HG03064 (cell line): ENCODE measurements around the gene LRRC10B.

Experiments used
- ATAC-seq: cut with Tn5 transposase; IDR thresholded peaks from one replicate; pipeline ENCODE4 v1.9.1; 2021; ENCODE audit warnings: low read depth; ENCODE audit not compliant: unreplicated experiment

LRRC10B gene

DNA sequence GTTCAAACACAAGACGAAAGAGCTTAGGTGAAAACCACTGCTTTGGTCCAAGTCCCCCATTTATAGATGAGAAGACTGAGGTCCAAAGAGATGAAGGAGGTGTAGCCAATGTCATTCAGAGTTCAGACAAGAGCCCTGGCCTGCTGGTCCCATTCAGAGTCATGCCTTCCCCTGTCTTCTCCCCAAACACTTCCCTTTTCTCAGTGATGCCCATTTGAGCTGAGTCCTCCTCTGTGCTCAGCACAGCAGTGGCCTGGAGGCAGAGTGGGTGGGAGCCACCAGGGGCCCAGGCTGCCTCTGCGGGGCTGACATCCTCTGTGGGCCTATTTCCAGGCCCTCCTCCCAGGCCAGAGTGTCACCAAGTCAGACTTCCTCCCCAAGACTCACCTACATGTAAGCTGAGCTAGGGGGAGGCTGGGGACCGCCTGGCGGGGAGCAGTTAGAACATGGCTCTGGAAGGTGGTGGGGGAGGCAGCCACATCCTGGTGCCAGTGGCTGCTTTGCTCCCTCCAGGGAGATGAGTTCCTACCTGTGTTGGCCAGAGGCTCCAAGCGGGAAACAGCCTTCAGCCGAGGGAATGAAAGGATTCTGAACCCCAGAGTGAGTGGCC is 22.4 kb upstream of the LRRC10B start:
- no peak for ATAC-seq

DNA sequence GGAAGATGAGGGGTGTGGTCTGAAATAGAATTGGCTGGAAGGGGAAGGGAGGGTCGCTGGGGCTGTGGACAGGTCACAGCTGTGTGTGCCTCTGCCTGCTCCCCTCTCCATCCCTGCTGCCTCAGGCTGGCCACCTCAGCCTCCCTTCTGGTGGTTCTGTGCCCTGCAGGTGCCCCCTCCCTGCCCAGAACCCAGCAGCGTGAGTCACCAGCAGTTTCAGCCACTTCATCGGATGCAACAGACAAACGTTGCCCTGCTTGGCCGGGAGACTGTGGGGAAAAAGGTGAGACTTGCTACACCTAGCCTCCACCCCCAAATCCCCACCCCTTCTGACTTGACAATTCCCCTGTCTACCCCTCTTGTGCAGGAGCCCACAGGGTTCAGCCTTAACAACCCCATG is 21.8 kb upstream of the LRRC10B start:
- no peak for ATAC-seq

DNA sequence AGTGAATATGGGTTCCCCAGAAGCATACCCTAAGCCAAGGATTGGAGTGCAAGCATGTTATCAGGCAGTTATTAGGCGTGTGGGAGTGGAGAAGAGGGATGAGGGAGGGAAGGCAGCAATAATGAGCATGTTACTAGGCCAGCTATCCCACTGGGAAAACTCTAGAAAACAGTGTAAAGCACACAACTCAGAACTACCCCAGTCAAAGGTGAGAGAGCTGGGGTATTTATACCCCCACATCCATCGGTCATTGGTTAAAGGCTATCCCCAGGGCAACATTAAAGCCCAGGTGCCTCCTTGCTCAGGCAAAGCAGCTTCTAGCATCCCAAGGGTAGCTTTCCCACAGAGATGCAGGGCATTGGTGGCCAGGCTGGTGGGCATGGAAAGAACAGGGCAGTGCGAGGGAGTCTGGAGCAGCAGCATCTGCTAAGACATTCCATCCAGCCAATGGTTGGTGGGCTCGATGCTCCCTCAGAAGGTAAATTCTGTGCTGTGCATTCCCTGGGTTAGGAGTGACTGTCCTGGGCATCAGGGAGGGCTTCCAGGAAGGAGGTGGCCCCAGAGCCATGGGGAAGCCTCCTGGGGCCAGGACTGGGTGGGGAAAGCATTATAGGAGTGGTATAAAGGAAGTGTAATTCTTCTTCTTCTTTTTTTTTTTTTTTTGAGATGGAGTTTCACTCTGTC is 21.1 kb upstream of the LRRC10B start:
- ATAC-seq, result no peak

DNA sequence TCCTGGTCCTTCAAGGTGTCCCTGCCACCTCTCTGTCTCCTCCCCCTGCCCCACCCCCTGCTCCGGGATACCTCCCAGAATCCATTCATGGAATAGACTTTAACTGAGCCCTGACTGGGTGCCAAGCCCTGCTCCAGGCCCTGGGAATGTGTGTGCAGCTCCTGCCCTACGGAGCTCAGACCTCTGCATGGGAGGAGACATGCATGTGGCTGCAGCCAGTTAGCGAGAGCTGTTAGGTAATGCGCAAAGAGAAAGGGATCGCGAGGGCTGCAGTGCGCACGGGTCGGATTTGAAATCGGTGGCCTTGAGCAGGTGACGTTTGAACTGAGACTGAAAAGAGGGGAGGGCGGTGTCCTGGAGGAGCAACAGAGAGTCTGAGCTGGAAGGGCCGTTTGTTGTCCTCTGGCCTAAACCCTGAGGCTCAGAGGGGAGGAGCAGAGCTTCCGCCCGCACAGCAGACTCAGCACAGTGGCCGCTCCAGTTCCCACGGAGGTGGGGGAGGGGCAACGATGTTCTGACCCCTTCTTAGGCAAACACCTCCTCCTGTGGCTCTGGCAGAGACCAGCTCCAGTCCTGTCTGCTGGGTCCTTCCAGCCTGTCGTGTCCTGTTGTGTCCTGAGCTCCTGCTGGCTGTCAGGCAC is 19.8 kb upstream of the LRRC10B start:
- ATAC-seq, result no peak

DNA sequence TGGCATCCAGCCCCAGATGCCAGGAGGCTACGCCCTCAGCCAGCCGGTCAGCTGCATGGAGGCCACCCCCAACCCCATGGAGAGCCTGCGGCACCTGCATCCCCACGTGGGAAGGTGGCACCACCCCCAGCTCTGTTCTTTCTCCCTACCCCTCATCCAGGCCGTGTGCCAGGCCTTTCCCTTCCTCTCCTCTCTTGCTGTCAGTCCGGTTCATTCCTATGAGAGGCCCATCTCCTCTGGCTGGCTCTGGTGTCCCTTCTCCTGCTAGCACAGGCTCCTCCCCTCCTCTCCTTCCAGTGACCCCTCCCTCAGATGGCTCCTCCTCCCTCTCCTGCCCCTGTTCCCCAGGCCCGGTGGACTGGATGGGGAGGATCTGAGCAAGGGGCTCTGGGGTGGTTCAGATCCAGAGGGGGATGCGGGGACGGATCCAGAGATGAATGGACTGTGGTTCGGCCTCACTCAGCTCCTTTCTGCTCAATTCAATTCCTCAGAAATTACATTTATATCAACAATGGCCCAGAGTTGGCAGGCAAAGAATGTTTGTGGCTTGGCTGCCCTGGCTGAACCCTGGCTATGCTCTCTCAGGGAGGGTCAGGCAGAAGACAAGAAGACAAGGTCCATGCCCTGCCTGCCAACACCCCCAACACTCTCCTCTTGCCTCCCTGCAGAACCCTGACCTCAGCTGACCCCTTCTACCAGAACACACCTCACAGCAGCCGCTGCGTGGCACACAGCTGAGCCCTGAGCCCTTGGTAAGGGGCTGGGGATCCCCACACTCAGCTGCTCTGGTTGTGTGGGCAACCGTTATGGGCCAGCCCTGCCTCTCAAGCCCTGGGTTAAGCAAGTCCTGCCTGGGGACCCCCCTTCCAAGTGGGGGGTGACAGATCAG is 18.5 kb upstream of the LRRC10B start:
- ATAC-seq, result no peak

DNA sequence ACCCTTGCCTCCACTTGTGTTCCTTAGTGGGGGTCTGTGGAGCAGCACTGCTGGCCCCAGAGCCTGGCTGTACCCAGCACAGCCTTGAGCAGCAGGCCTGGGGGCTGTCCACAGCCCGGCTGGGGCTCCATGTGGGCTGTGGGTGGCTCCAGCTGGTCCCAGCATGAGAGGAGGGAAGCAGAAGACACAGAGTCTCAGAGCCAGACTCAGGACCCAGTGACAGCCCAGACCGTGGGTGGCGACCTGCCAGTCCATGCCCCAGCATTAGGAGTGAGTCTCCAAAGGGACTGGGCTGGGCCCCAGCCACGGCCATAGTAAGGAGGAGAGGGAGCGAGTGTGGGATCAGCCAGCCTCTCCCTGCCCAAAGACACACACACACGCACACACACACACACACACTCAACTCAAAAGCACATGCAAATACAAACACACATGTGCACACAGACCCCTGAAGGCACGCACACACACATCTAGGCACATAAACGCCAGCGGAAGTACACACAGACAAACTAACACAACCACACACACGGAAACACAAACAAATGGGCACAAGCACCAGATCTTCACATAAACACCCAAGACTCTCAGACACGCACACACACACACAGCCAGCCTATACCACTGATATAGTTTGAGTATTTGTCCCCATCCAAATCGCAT is 16.7 kb upstream of the LRRC10B start:
- no peak for ATAC-seq

DNA sequence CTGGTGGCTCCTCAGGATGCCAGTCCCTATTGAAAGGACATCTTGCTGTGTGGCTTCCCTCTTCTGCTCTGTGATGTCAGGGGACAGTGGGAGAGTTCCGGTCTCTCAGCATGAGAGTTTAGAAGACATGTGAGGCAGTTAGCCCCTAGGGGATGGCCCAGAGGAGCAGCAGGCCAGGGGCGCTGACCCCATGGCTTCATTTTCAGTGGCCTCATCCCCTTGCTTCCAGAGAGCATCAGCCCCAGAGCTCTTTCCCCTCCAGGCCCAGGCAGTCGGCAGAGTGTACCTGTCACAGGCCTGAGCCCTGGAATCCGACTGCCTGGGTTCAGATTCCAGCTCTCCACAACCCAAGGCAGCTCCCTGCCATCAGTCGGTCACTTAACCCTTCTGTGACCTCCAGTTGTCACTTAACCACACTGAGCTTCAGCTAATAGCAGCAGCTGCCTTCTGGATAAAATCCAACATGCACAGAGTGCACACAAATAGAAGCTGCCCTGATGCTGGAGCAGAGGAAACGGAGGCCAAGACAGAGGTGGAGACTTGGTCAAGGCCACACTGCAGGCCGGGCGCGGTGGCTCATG is 14.1 kb upstream of the LRRC10B start:
- no peak for ATAC-seq

DNA sequence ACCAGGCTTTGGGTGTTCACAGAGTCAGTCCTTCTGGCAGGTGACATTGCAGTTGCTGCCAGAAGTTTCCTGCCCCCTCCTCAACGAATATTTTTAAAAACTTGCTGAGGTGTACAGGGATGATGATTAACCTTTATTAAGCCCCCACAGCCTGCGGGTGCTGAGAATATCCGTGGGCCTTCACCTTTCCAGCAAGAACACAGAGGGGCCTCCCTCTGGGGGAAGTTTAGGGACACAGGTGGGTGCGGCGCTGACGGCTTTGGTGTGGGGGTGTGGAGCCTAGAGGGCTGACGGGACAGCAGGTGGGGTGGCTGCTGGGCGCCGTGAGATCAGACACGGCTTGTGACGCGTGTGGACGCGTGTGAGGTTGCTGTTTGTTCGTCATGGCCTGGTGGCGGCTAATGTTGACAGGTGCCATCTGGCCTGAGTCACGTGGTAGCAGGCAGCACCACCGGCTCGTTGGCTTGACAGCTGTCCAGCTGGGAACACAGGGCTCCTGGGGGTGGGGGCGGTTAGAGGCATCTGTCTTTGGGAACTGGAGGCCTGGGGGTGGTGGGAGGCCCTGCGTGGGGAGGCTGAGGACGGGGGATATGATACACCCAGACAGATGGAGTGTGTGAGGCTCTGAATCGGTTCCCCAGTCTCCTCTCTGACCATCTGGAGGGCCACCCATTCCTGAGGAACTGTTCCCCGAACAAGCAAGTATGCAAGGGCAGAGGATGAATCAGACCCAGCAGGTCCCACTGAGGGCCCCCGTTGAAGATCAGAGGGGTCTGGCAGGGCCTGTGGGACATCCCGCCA is 12.5 kb upstream of the LRRC10B start:
- no peak for ATAC-seq

- no peak for ATAC-seq
Measured at GRCh38 chr11:61496602-61497400, 11.7 kb upstream of the LRRC10B start.

GRCh38 chr11:61497473-61497872 is 11.1 kb upstream of the LRRC10B start:
- ATAC-seq, result no peak

DNA sequence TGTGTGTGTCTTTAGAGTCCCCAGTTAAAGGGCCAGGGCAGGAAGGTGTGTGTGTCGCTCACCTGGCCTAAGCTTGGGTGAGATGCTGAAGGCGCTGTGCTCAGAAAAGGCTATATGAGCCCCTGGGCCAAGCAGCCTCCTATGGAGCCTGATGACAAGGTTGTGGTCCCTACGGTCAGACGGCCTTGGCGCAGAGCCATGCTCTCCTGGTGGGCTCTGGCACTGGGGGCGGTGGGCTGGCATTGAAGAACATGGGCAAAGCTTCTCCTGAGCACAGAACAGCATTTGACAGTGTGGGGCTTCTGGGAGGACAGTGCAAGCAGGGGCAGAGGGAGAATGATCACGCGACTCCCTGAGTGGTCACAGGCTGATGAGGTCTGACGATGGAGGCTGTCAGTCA is 10.7 kb upstream of the LRRC10B start:
- no peak for ATAC-seq

DNA sequence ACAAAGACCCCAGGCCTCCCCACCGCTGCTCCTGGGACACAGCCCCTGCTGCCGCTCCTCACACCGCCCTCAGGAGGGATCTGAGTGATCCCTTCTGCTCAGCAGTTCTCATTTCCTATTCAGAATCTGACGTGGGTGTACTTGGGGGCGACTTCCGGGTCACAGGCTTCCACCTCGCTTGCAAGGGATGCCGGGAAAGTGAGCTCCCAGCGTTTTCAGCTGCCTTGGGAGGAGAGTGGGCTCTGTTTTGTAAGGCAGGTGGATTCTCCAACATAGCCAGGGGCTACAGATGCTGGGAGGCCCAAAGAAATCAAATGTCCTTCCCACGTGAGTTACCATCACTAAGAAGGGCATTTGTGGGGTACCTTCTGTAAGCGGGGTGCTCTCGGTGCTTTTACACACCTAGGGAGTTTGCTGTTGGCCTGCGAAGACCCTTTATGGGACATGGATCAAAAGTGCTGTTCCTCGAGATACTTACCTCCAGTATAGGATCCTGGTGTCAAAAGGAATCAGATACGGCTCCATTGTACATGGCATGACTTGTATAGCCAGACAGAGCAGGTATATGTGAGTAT is 9.7 kb upstream of the LRRC10B start:
- no peak for ATAC-seq

- no peak for ATAC-seq
Measured at GRCh38 chr11:61499816-61500491, 8.6 kb upstream of the LRRC10B start.

- no peak for ATAC-seq
Measured at GRCh38 chr11:61502522-61502921, 6.0 kb upstream of the LRRC10B start.

DNA sequence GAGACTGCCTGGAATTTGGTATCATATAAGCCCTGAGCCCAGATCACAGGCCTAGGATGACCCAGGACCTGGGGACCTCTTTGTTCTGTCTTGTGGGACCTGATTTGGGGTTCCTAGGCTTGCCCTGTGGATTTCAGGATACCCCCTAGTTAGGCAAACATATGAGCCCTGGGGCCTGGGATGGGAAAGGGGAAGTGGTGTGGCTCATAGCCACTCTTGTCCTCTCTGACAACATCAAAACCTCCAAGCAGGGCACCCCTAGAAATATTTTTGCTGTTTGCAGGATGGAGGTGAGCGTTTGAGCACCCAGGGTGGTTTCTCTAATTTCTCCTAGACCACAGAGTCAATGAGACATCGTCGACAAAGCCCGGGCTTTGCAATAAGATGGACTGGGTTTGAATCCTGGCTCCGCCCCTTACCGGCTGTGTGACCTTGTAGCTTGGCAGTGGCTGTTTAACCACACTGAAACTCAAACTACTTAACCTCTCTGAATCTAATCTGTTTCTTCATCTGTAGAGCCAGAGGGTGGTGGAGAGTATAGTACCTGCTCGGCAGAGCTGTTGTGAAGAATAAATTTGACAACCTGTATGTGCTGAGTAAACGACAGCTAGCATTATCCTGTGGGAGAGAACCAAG is 5.3 kb upstream of the LRRC10B start:
- no peak for ATAC-seq

DNA sequence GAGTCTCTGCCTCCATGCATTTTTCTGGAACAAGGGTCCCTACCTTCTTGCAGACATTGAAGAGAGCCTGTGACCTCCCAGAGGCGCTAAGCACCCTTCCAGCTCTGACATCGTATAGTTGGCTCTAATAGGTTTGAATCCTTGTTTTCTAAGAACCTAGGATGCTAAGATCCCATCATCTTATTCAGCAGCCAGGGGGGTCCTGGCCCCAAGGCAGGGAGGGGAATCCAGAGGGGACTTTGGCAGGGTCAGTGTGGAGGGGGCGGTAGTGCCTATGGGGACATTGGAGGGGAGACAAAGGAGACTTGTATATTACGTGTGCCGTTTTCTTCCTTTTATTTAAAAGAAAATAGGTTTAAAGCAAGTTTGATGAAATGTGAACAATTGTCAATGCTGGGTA is 3.4 kb upstream of the LRRC10B start:
- ATAC-seq, result no peak

DNA sequence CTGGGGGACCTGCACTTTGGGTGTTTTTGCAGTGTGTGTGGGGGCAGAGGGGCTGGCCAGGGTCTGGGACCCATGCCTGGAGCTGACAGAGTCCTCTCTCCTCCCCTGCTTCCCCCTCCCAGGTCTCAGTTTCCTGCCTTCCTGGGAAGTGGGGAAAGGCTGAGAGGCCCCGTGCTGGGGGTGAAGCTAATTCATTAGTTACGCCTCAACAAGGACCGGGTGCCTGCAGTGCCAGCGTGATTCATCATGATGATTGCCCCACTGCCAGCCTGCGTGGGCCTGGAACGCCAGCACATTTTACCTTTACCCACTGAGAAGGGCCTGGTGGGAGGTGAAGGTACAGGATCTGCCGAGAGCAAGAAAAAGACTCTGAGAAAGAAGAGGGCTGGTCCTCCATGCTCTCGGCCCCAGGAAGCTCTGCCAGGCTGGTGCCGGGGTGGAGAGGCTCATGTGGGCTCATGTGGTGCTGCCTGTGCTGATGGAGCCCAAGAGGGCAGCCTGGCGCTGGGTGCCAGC is 2.9 kb upstream of the LRRC10B start:
- no peak for ATAC-seq
